G401.6 (cell line): ENCODE results near the gene MEGF6.
A peak's percentile ranks its signal among the peaks of the same experiment; 100 is the strongest.
"Not testable (repeated sequence)": the region's sequence is repeated elsewhere in the genome, so short reads cannot be mapped to it uniquely, and the experiment has no call there.

ENCODE experiments used
- FAIRE-seq: peaks from 2 replicates; lab custom pipeline; 2012; peaks lifted over from hg19 to GRCh38; lab: Jason Lieb, UNC

The MEGF6 gene

GRCh38 chr1:3629561-3630160, 18.4 kb upstream of the MEGF6 start:
- FAIRE-seq = no peak

- no peak for FAIRE-seq
Observed at GRCh38 chr1:3628445-3628844, 17.1 kb upstream of the MEGF6 start.

GRCh38 chr1:3627515-3628253, 16.4 kb upstream of the MEGF6 start:
- no peak for FAIRE-seq

- FAIRE-seq = no peak
Observed at GRCh38 chr1:3626025-3626424, 14.7 kb upstream of the MEGF6 start.

DNA sequence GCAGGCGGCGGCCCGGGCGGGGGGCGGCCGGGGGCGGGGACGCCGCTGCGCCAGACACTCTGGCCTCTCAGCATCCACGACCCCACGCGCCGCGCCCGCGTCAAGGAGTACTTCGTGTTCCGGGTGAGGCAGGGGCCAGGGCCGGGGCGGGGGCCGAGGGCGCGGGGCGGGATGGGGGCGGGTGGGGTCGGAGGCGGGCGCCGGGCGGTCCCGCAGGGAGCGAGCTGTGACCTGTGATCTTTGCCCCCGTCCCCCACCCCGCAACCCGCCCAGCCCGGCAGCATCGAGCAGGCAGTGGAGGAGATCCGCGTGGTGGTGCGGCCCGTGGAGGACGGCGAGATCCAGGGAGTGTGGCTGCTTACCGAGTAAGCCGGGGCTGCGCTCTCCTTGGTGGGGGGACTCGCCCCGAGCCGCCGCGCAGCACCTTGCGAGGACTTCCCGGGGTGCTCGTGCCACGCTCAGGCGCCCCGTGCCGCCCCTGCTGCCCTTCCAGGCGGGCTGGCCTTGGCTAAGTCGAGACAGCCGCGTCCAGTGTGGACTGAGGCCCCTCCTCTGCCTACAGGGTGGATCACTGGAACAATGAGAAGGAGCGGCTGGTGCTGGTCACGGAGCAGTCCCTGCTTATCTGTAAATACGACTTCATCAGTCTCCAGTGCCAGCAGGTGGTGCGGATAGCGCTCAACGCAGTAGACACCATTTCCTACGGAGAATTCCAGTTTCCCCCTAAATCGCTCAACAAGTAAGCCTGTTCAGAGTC, 14.0 kb upstream of the MEGF6 start:
- FAIRE-seq = no peak

DNA sequence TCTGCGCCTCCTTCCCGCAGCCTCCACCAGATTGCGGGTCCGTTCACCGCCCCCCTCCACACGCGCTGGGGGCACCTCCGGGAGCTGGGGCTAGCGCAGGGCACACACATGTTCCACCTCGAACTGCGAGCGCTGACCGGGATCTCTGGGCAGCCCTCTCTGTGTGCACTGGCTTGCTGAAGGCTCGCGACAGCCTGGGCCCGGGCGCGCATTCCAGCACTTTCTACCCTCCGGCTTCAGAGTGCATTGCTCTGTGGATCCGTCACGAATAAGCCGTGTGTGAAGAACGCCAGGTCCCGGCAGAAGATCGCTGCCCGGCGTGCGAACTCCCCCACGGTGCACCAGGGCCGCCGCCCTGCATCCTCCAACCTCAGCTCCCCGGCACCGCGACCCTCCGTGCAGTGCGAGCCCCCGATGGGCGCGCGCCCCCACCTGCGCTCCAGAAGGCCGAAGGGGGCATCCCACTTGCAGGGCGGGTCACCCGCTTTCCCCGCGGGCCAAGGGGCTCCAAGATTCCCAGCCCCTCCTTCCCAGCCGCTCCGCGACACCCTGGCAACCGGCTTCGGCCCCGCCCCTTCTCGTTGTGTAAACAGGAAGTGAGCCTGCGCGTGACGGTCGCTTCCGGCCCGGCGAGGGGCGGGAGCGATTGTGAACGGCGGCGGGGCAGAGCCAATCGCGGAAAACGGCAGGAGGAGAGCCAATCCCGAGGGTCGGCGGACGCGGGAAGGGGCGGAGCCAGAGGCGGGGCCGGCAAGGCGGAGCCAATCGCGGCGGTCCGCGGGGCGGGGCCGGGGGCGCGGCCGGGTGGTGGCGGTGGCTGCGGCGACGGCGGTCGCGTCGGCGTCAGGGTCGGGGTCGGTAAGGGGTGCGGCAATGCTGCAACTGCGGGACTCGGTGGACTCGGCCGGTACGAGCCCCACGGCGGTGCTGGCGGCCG, 13.2 kb upstream of the MEGF6 start, which contains the start of gene TPRG1L:
Gene TPRG1L (plus strand): TSS at position 816 of the 937 bp plus-strand sequence. CDS start 58 bp downstream, at position 874.
- peak; percentile 87 for FAIRE-seq

- FAIRE-seq = no peak
Observed at GRCh38 chr1:3623441-3624199, 12.3 kb upstream of the MEGF6 start.

GRCh38 chr1:3622102-3622501, 10.8 kb upstream of the MEGF6 start:
- not testable (repeated sequence) for FAIRE-seq

GRCh38 chr1:3621151-3621671, 9.9 kb upstream of the MEGF6 start:
- not testable (repeated sequence) for FAIRE-seq

- FAIRE-seq = no peak
Observed at GRCh38 chr1:3620708-3621107, 9.4 kb upstream of the MEGF6 start.

GRCh38 chr1:3618881-3619671, 7.8 kb upstream of the MEGF6 start:
- FAIRE-seq = peak; percentile 21

- no peak for FAIRE-seq
Observed at GRCh38 chr1:3618531-3618880, 7.2 kb upstream of the MEGF6 start.

DNA sequence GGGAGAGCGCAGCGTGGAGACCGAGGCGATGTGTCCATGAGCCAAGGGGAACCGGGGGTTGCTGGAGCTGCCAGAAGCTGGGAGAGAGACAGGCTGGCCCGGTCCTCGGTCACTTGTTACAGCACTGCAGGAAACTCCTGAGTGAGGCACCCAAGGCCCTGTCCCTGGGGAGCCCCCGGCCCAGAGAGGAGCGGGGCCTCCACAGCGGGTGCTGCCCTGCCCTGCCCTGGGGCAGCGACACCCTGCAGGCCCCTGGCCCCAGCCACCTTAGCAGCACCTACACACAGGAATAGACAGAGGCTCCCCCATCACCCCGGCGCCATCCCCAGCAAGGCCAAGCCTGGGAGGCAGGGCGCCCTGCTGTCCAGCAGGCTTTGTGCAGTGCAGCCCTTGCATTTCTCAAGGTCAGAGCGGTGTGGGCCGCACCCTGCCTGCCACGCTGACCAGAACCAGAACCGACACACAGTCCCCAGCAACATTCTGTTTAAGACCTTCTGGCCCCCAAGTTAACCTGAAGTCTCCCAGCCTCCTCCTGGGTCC, 6.6 kb upstream of the MEGF6 start:
- FAIRE-seq = no peak

DNA sequence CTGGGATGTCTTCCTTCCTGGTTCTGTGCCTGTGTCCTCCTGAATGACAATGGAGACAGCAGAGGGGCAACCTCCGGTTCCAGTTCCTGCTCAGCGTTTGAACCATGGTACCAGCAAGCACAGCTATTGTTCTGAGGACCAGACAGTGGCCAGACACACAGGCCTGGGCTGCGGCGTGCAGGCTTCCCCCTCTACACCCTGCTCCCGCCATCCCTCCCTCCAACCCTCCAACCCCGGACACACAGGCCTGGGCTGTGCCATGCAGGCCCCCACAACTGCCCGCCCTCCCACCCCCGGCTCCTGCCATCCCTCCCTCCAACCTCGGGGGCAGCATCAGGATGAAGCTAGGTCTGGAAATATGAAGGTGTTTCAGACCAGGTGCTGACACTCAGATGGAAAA, 5.6 kb upstream of the MEGF6 start:
- no peak for FAIRE-seq

GRCh38 chr1:3614755-3615742, 3.7 kb upstream of the MEGF6 start:
- no peak for FAIRE-seq

GRCh38 chr1:3612123-3612522, 815 bp upstream of the MEGF6 start:
- FAIRE-seq = no peak

GRCh38 chr1:3610527-3611169, 660 bp downstream of the MEGF6 start:
- FAIRE-seq = no peak
